Mucosa of descending colon (tissue), 3 donors: ENCODE results near the gene GPATCH2. TPM values are rescaled to one million over a fixed set of nuclear protein-coding genes. Genes with fewer than 3 reads are reported as not detected.

Experiments
- ATAC-seq: fragments of 200-7000 bp; cut with Tn5 transposase; one replicate; pipeline ENCODE4 v1.9.1; 2020; ENCODE audit warnings: mild to moderate bottlenecking, moderate library complexity
- DNase-seq, 3 donors: peaks; one replicate each; pipeline ENCODE4 v3.0.0-alpha.2; 2020
- H3K36me3 ChIP-seq: fragments of 200-600 bp; one replicate; pipeline ENCODE4 v1.8.0; 2021; ENCODE audit warnings: low read depth, mild to moderate bottlenecking
- H3K4me1 ChIP-seq: fragments of 200-600 bp; one replicate; pipeline ENCODE4 v1.8.0; 2021; ENCODE audit warnings: low read depth, mild to moderate bottlenecking
- H3K4me3 ChIP-seq: fragments of 200-600 bp; one replicate; pipeline ENCODE4 v1.8.0; 2021; ENCODE audit warnings: mild to moderate bottlenecking
- H3K9me3 ChIP-seq: fragments of 200-600 bp; one replicate; pipeline ENCODE4 v1.8.0; 2021; ENCODE audit warnings: mild to moderate bottlenecking
- CTCF ChIP-seq: fragments of 200-600 bp; IDR thresholded peaks from one replicate; pipeline ENCODE4 v1.8.0; 2022; ENCODE audit warnings: antibody characterized with exemption, mild to moderate bottlenecking
- intact Hi-C, 2 donors: fragments of 100-400 bp; cut with DNase I in 1 of 2; cut with micrococcal nuclease in 1 of 2; formaldehyde crosslinking; loops; one replicate each; pipeline versions ENCODE4 v1.11.0 to v1.11.1; 2022; cut with DNase I, micrococcal nuclease
- total RNA-seq, 3 donors: library from RNA; stranded (reverse); fragmentation: NEBNext Ultra II Directional in 2 of 3; extraction: Animal tissue kit (Norgen Biotek cat#: 25700) in 2 of 3; gene quantifications; one replicate each; pipeline versions ENCODE4 v1.2.1 to v1.2.4, GENCODE V29; 2021 to 2023
- donor health status: DM: no; HTN: no; CAD: no; lungs with moderate emphysema.
- donor health status: DM: no; HTN: no; CAD: no.
- donor health status: DM: no; HTN: yes; CAD: no.

GPATCH2 gene
- total RNA-seq, 3 donors from 2014 or later: 13.2 to 15.2 (median 13.2) TPM

GRCh38 chr1:217495249-217495648, 135.6 kb downstream of the GPATCH2 start:
- intact Hi-C loops: no loop called here
- TF ChIP-seq CTCF: no peak
- H3K4me1 ChIP-seq: no peaks in the 10 kb centered on the region
- ATAC-seq (no peak), DNase-seq (no peak)
- H3K4me3 ChIP-seq: no peak overlapping the region
- no peaks in the 10 kb centered on the region for H3K36me3 ChIP-seq
- H3K9me3 ChIP-seq: no peaks in the 10 kb centered on the region

DNA sequence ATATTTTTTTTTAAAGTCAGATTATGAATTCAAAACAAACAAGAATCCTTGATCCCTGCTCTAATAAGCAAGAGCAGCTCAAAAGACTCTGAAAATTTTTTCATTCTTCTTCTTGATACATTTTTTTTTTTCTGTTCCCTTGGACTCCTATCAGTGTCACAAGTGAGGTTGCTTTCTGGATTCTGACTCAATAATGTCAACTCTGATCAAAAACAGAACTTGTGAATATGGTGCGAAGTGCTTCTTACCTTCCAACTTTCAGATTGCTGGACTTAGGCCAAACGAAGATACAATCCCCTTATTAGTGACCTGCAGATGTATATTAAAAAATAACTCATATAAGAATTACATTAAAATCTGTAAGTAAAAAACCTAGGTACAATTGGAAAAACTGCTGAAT, 136.1 kb downstream of the GPATCH2 start:
- no peaks in the 10 kb centered on the region for H3K9me3 ChIP-seq
- TF ChIP-seq CTCF: no peak
- ATAC-seq: no peak

GRCh38 chr1:217493290-217493689, 137.6 kb downstream of the GPATCH2 start:
- TF ChIP-seq CTCF: no peak
- Histone ChIP-seq H3K9me3 (no peaks in the 10 kb centered on the region), H3K4me3 (no peak overlapping the region), H3K36me3 (no peaks in the 10 kb centered on the region), H3K4me1 (no peaks in the 10 kb centered on the region)
- no peak for DNase-seq
- intact Hi-C loops: no loop called here
- ATAC-seq: peak; percentile 55

More for the DNA sequence above, 136.1 kb downstream of the GPATCH2 start:
- Histone ChIP-seq H3K4me1 (no peaks in the 10 kb centered on the region), H3K4me3 (no peak overlapping the region), H3K36me3 (no peaks in the 10 kb centered on the region)
- DNase-seq: no peak
- intact Hi-C loops: no loop called here

DNA sequence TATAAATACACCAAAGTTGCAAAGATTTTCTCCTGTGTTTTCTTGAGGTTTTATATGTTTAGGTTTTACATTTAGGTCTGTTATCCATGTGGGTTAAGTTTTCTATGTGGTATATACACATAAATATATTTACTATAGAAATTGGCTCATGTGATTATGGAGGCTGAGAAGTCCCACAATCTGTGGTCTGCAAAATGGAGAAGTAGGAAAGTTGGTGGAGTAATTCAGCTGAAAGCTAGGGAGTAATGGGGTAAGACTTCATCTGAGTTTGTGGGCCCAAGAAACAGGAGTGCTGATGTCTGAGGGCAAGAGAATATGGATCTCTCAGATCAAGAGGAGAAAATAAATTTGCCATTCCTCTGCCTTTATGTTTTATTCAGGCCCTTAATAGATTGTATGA, 146.0 kb downstream of the GPATCH2 start:
- H3K36me3 ChIP-seq: no peaks in the 10 kb centered on the region
- no peaks in the 10 kb centered on the region for H3K9me3 ChIP-seq
- TF ChIP-seq CTCF: no peak
- no peaks in the 10 kb centered on the region for H3K4me1 ChIP-seq
- ATAC-seq (no peak), DNase-seq (no peak)
- intact Hi-C loops: no loop called here
- no peak overlapping the region for H3K4me3 ChIP-seq

DNA sequence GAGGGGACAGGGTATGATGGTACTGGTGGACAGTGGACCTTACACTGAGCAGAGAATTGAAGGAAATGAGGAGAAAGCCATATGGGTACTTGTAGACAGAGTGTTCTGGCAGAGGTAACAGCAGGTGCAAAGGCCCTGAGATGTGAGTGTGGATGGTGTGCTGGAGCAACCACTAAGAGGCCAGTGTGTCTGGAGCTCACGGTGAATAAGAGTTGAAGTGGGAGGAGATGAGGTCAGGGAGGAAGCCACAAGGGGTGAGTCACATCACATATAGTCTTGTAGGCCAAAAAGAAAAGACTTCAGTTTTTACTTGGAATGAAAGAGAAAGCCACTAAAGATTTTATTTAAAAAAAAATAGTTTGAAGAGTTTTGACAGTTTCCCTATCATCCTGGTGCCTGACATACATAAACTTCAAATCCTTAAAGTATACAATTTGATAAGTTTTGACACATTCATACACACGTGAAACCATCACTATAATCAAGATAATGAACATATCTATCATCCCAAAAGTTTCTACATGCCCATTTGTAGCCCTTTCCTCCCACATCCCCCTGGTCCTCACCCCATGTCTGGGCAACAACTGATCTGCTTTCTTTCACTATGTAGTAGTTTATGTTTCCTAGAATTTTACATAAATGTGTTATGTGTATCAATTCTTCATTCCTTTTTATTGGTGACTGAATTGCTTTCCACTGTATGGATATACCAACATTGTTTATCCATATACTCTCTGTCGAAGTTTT, 148.4 kb downstream of the GPATCH2 start:
- Histone ChIP-seq H3K9me3 (no peaks in the 10 kb centered on the region), H3K4me3 (no peak overlapping the region), H3K4me1 (no peaks in the 10 kb centered on the region), H3K36me3 (no peaks in the 10 kb centered on the region)
- no peak for TF ChIP-seq CTCF
- intact Hi-C loops: no loop called here
- DNase-seq: no peak
- ATAC-seq: peak; percentile 24
